HCT116 (cell line): ENCODE measurements around the gene KLHL5. TPM values are rescaled to one million over a fixed set of nuclear protein-coding genes. Genes with fewer than 3 reads are reported as not detected.

Source experiments
- ATAC-seq: fragments of 200-7000 bp; cut with Tn5 transposase; 2 replicates; pipeline ENCODE4 v1.9.1; 2020; ENCODE audit warnings: mild to moderate bottlenecking, moderate library complexity
- BruUV-seq: library from RNA; stranded (reverse); fragments of 400-500 nt; replicated peaks from 2 replicates; lab custom pipeline; 2021; lab: Mats Ljungman, UMichigan
- CTCF ChIA-PET: fragments of 300-600 bp; sonication (Branson Sonifier 250); formaldehyde crosslinking; loops from one replicate; lab custom pipeline; 2021; ENCODE audit warnings: antibody characterized with exemption; lab: Charles Lee
- POLR2A ChIA-PET: fragments of 300-600, 350-600 bp; sonication (Branson Sonifier 250); formaldehyde crosslinking; loops from one replicate; lab custom pipeline; 2021; ENCODE audit warnings: antibody characterized with exemption; lab: Charles Lee
- RAD21 ChIA-PET, 2 experiments: fragments of 300-600 bp; sonication (Branson Sonifier 250); formaldehyde crosslinking; loops; one replicate each; lab custom pipeline; 2023; ENCODE audit warnings: low total read pairs in 2 of 2; ENCODE audit not compliant: uncharacterized antibody in 2 of 2, unreplicated experiment in 2 of 2, low non-redundant PET in 1 of 2; lab: Charles Lee
- DNase-seq: peaks from one replicate; pipeline ENCODE4 v3.0.0-alpha.2; 2010; ENCODE audit warnings: low read depth, low spot score
- H2AFZ ChIP-seq: fragments of 200-600 bp; shearing (Covaris generic), sonication (generic); 2 replicates; pipeline ENCODE4 v1.6.1; 2017; ENCODE audit warnings: low read depth, mixed run types, mixed read lengths, antibody characterized with exemption, low read length; ENCODE audit not compliant: poor library complexity, severe bottlenecking
- H3K27ac ChIP-seq: 2 replicates; pipeline ENCODE4 v1.5.1; 2012; ENCODE audit warnings: low read depth, low read length
- H3K27me3 ChIP-seq: fragments of 200-600 bp; sonication (generic); 2 replicates; pipeline ENCODE4 v1.6.1; 2016; ENCODE audit warnings: mixed run types, low read length, mixed read lengths; ENCODE audit not compliant: insufficient read depth
- H3K36me3 ChIP-seq, 2 experiments: fragments of 200-500 bp in 1 of 2; fragments of 200-600 bp in 1 of 2; sonication (Bioruptor generic) in 1 of 2; sonication (generic) in 1 of 2; 2 replicates each; pipeline versions ENCODE4 v1.5.1 to v1.6.1; 2014 to 2016; ENCODE audit warnings: low read length in 2 of 2, inconsistent platforms in 1 of 2, mixed read lengths in 1 of 2, mixed run types in 1 of 2; ENCODE audit not compliant: insufficient read depth in 2 of 2, control insufficient read depth in 1 of 2
- H3K4me1 ChIP-seq, 2 experiments: fragments of 200-600 bp in 1 of 2; sonication (generic) in 1 of 2; 2 replicates each; pipeline versions ENCODE4 v1.5.1 to v1.6.1; 2012 to 2017; ENCODE audit warnings: low read length in 2 of 2, inconsistent platforms in 1 of 2, mild to moderate bottlenecking in 1 of 2, mixed read lengths in 1 of 2, mixed run types in 1 of 2, moderate library complexity in 1 of 2; ENCODE audit not compliant: insufficient read depth in 2 of 2, control insufficient read depth in 1 of 2
- H3K4me2 ChIP-seq: fragments of 200-600 bp; sonication (generic); 2 replicates; pipeline ENCODE4 v1.6.1; 2017; ENCODE audit warnings: mixed run types, low read length, mixed read lengths
- H3K4me3 ChIP-seq, 2 experiments: fragments of 200-600 bp in 1 of 2; sonication (generic) in 1 of 2; replicated peaks in 1 of 2; 2 replicates each; pipeline ENCODE4 v1.5.1; 2011 to 2016; ENCODE audit warnings: low read length in 2 of 2, control low read depth in 1 of 2, low read depth in 1 of 2, mild to moderate bottlenecking in 1 of 2, mixed read lengths in 1 of 2, mixed run types in 1 of 2
- H3K79me2 ChIP-seq: fragments of 200-600 bp; sonication (generic); 2 replicates; pipeline ENCODE4 v1.6.1; 2017; ENCODE audit warnings: mild to moderate bottlenecking, mixed run types, low read length, moderate library complexity, mixed read lengths; ENCODE audit not compliant: insufficient read depth
- H3K9ac ChIP-seq: fragments of 200-600 bp; sonication (generic); 2 replicates; pipeline ENCODE4 v1.6.1; 2016; ENCODE audit warnings: low read length, mixed read lengths
- H3K9me2 ChIP-seq: fragments of 200-600 bp; sonication (generic), shearing (Covaris generic); 2 replicates; pipeline ENCODE4 v1.6.1; 2017; ENCODE audit warnings: mixed run types, mild to moderate bottlenecking, moderate library complexity; ENCODE audit not compliant: insufficient read depth
- H3K9me3 ChIP-seq, 2 experiments: fragments of 200-500 bp in 1 of 2; fragments of 200-600 bp in 1 of 2; sonication (Bioruptor generic) in 1 of 2; sonication (generic) in 1 of 2; 2 replicates each; pipeline ENCODE4 v1.6.1; 2014 to 2017; ENCODE audit warnings: low read length in 2 of 2, mixed read lengths in 2 of 2, inconsistent platforms in 1 of 2, low read depth in 1 of 2, mild to moderate bottlenecking in 1 of 2, mixed run types in 1 of 2, moderate library complexity in 1 of 2; ENCODE audit not compliant: control insufficient read depth in 1 of 2, insufficient read depth in 1 of 2
- H4K20me1 ChIP-seq: fragments of 200-600 bp; sonication (generic), shearing (Covaris generic); 2 replicates; pipeline ENCODE4 v1.6.1; 2017; ENCODE audit warnings: mixed run types, mild to moderate bottlenecking, moderate library complexity; ENCODE audit not compliant: insufficient read depth
- ATF3 ChIP-seq: IDR thresholded peaks from 2 replicates; pipeline ENCODE4 v1.6.1; 2012
- CBX3 ChIP-seq: IDR thresholded peaks from 2 replicates; pipeline ENCODE4 v1.6.1; 2012; ENCODE audit warnings: low read depth
- CEBPB ChIP-seq: IDR thresholded peaks from 2 replicates; pipeline ENCODE4 v1.6.1; 2012; ENCODE audit warnings: low read depth
- CTCF ChIP-seq, 3 experiments: fragments of 200-600 bp in 1 of 3; sonication (generic) in 1 of 3; IDR thresholded peaks in 2 of 3; conservative IDR thresholded peaks in 1 of 3; 2 replicates each; pipeline ENCODE4 v1.5.1; 2012 to 2017; ENCODE audit warnings: low read depth in 2 of 3, low read length in 2 of 3, antibody characterized with exemption in 1 of 3, borderline replicate concordance in 1 of 3, control low read depth in 1 of 3, mild to moderate bottlenecking in 1 of 3, mixed read lengths in 1 of 3, mixed run types in 1 of 3, moderate library complexity in 1 of 3; ENCODE audit not compliant: insufficient read depth in 1 of 3
- EGR1 ChIP-seq: IDR thresholded peaks from 2 replicates; pipeline ENCODE4 v1.6.1; 2012; ENCODE audit warnings: low read depth
- ELF1 ChIP-seq: IDR thresholded peaks from 2 replicates; pipeline ENCODE4 v1.6.1; 2012; ENCODE audit warnings: low read depth, borderline replicate concordance
- EZH2 ChIP-seq: fragments of 200-600 bp; sonication (generic); IDR thresholded peaks from 2 replicates; pipeline ENCODE4 v1.6.1; 2017; ENCODE audit warnings: antibody characterized with exemption, mixed run types
- EZH2phosphoT487 ChIP-seq: fragments of 200-600 bp; IDR thresholded peaks from 2 replicates; pipeline ENCODE4 v1.6.1; 2018; ENCODE audit warnings: antibody characterized with exemption, borderline replicate concordance
- FOSL1 ChIP-seq: IDR thresholded peaks from 2 replicates; pipeline ENCODE4 v1.6.1; 2012; ENCODE audit warnings: low read depth
- JUND ChIP-seq: IDR thresholded peaks from 2 replicates; pipeline ENCODE4 v1.6.1; 2012
- MAX ChIP-seq: IDR thresholded peaks from 2 replicates; pipeline ENCODE4 v1.6.1; 2012
- RAD21 ChIP-seq: IDR thresholded peaks from 2 replicates; pipeline ENCODE4 v1.6.1; 2012; ENCODE audit warnings: low read depth, mild to moderate bottlenecking
- REST ChIP-seq: IDR thresholded peaks from 2 replicates; pipeline ENCODE4 v1.6.1; 2012; ENCODE audit warnings: low read depth
- SIN3A ChIP-seq: IDR thresholded peaks from 2 replicates; pipeline ENCODE4 v1.6.1; 2012; ENCODE audit warnings: low read depth
- SP1 ChIP-seq: IDR thresholded peaks from 2 replicates; pipeline ENCODE4 v1.6.1; 2012; ENCODE audit warnings: low read depth
- SRF ChIP-seq: IDR thresholded peaks from 2 replicates; pipeline ENCODE4 v1.6.1; 2012; ENCODE audit warnings: low read depth
- TCF7L2 ChIP-seq: IDR thresholded peaks from 2 replicates; pipeline ENCODE4 v1.7.0; 2011; ENCODE audit warnings: borderline replicate concordance, inconsistent platforms; ENCODE audit not compliant: insufficient read depth, insufficient read length; ENCODE audit errors: extremely low read depth
- ZBTB33 ChIP-seq: IDR thresholded peaks from 2 replicates; pipeline ENCODE4 v1.6.1; 2011; ENCODE audit warnings: mild to moderate bottlenecking, low read length, moderate library complexity; ENCODE audit not compliant: insufficient replicate concordance; ENCODE audit errors: extremely low read depth
- ZFX ChIP-seq: fragments of 450-650 bp; IDR thresholded peaks from 2 replicates; pipeline ENCODE4 v1.6.1; 2017
- intact Hi-C: fragments of 100-400 bp; cut with micrococcal nuclease; formaldehyde crosslinking; loops from 2 replicates; pipeline ENCODE4 v1.10.0; 2022
- total RNA-seq: library from RNA; stranded (reverse); gene quantifications from one replicate; pipeline ENCODE4 v1.2.1, GENCODE V29; 2021; ENCODE audit not compliant: unreplicated experiment

KLHL5 gene
- total RNA-seq, 1 experiment from 2014 or later = 20.8 TPM

GRCh38 chr4:39126256-39127095 lies 64.4 kb downstream of the KLHL5 start:
- CTCF ChIA-PET = interaction anchor here (0.9 kb wide), 1 partner anchor 9 kb away, joined by 3 read pairs; no protein-coding TSS in a partner anchor
- H3K4me1 ChIP-seq = no peaks in the 10 kb centered on the region
- no peaks in the 10 kb centered on the region for H4K20me1 ChIP-seq
- BruUV-seq = no TSS peak
- RAD21 ChIA-PET = no interaction called here
- no peaks in the 10 kb centered on the region for H3K9me2 ChIP-seq
- no peak for DNase-seq
- no peaks in the 10 kb centered on the region for H3K27me3 ChIP-seq
- no peak overlapping the region for H3K4me3 ChIP-seq
- H3K4me2 ChIP-seq = no peak overlapping the region
- H3K79me2 ChIP-seq = no peaks in the 10 kb centered on the region
- no peaks in the 10 kb centered on the region for H3K9me3 ChIP-seq
- H3K9ac ChIP-seq = no peak overlapping the region
- H3K27ac ChIP-seq = no peak overlapping the region
- intact Hi-C loops = no loop called here
- TF ChIP-seq CEBPB = no peak
- TF ChIP-seq SRF = no peak
- no peak for TF ChIP-seq SIN3A
- TF ChIP-seq ZFX = no peak
- no peak for TF ChIP-seq EGR1
- TF ChIP-seq EZH2phosphoT487 = no peak
- TF ChIP-seq JUND = no peak
- no peak for TF ChIP-seq RAD21
- no peak for TF ChIP-seq EZH2
- no peak for TF ChIP-seq ZBTB33
- no peak for TF ChIP-seq ELF1
- no peak for TF ChIP-seq CTCF (IDR thresholded peaks at IDR 0.05 in 2 of 3, conservative IDR thresholded peaks at IDR 0.05 in 1 of 3; ENCODE audit: borderline replicate concordance in 1 of 3, insufficient read depth in 1 of 3, low read depth in 2 of 3, low read length in 2 of 3)
- TF ChIP-seq MAX = no peak
- no peak for TF ChIP-seq SP1
- TF ChIP-seq ATF3 = no peak
- TF ChIP-seq FOSL1 = no peak
- TF ChIP-seq CBX3 = no peak
- no peak for TF ChIP-seq TCF7L2
- no peak for TF ChIP-seq REST
- POLR2A ChIA-PET = no interaction called here
- no peak for ATAC-seq
- H2AFZ ChIP-seq = no peak overlapping the region
- H3K36me3 ChIP-seq = no peaks in the 10 kb centered on the region
